Measurements from ENCODE around the gene SURF2. TPM values are rescaled to one million over a fixed set of nuclear protein-coding genes. Genes with fewer than 3 reads are reported as not detected.

The SURF2 gene
- total RNA-seq, 1 donor from 2014 or later = 9.0 TPM

DNA sequence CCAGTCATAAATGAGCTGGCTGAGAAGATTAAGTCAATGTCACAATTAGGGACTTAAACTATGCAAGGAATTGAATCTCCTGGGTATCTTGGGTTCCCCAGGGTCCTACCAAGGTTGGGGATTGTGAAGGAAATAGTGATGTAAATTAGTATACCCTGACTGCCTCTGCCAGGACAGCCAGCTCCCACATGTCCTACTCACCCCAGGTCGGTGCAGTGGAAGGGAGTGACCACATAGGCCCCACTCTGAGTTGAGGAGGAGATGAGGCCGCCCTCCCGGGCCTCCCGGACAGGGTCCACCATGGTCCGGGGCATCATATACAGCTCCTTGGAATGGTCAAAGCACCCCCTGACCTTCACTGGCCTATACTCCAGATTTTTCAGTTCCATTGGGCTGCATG is 2.8 kb upstream of the SURF2 start:
- ATAC-seq (no peak), DNase-seq (ENCODE audit: low spot score) (no peak)

DNA sequence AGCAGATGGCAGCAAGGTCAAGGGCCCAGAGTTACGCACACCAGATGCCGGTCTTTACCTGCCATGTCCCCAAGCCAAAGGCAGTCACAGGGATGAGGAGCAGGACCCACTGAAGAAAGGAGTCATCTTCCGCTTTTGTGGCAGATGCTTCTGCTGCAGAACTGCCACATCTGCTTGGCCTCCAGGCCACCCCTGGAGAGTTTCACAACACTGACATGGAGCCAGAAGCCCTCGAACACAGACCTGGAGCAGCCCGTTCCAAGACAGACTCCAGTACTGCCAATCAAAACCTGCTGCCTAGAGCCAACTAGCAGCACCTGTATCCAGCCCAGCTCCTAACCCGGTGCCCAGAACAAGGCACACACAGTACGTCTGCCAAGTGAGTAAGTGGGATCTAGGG is 1.6 kb upstream of the SURF2 start:
- ATAC-seq (peak; percentile 39), DNase-seq (ENCODE audit: low spot score) (no peak)

DNA sequence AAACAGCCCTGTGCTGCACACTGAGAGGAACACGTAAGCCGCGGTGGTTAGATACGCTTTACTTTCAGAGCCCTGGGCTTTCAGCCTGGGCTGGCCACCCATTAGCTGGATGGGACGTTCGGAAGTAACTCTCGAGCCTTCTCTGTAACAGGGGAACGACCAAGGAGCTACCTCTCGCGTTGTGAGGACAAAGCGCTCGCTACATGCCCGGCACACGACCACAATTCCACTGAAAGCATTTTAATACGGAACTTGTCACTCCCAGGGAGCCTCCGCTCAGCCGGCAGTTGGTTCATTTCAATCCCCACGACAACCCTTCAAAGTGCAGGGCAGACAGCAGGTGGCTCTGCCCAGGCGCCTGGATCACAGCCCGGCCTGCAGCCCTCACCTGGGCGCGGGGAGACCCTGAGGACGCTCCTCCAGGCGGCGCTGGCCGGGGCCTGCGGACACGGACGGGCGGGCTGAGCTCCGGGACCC is 431 bp upstream of the SURF2 start:
- ATAC-seq = peak; percentile 14

DNA sequence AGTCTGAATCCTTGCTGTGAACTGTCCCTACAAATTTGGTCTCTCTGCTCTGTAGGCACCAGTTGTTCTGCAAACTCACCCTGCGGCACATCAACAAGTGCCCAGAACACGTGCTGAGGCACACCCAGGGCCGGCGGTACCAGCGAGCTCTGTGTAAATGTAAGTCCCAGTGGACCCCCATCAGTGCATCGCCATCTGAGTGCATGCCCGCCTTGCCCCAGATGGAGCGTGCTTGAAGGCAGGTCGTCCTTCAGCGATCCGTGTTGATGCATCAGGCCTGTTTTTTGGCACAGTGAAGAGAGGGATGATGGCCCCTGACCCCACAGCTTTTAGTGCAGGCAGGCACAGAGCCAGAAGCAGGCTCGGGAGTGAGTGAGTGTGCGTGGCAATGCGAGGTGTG is 1.3 kb downstream of the SURF2 start:
- no peak for DNase-seq (ENCODE audit: low spot score)
- ATAC-seq = no peak

More for the DNA sequence above, 431 bp upstream of the SURF2 start:
- DNase-seq (ENCODE audit: low spot score) = no peak

DNA sequence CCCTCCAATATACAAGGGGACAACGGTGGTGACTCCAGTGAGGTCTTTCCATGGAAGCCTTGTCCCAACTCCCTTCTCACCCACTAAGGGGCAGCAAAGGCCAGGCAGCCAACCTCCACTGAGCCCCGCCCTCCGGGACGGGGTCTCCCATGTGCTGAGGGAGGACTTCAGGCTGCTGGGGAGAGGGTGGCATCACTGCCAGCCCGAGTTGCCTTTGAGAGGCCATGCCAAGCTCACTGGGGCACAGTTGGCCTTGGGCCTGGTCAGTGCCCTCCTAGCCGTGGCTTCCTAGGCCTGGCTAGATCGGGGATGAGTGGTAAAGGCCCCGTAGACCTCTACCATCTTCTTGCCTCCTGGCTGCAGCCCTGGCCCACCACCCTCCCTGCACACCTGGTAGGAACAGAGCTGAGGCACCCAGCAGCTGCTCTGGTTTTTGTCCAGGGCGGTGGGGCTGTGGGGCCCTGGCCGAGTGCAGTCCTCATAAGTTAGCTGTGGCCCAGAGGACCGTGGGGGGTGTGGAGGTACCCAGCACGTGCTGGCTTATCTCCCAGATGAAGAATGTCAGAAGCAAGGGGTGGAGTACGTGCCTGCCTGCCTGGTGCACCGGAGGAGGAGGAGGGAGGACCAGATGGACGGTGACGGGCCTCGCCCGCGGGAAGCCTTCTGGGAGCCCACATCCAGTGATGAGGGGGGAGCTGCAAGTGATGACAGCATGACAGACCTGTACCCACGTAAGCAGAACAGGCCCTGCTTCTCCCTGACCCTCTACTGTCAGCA is 3.2 kb downstream of the SURF2 start:
- peak; percentile 21 for ATAC-seq

DNA sequence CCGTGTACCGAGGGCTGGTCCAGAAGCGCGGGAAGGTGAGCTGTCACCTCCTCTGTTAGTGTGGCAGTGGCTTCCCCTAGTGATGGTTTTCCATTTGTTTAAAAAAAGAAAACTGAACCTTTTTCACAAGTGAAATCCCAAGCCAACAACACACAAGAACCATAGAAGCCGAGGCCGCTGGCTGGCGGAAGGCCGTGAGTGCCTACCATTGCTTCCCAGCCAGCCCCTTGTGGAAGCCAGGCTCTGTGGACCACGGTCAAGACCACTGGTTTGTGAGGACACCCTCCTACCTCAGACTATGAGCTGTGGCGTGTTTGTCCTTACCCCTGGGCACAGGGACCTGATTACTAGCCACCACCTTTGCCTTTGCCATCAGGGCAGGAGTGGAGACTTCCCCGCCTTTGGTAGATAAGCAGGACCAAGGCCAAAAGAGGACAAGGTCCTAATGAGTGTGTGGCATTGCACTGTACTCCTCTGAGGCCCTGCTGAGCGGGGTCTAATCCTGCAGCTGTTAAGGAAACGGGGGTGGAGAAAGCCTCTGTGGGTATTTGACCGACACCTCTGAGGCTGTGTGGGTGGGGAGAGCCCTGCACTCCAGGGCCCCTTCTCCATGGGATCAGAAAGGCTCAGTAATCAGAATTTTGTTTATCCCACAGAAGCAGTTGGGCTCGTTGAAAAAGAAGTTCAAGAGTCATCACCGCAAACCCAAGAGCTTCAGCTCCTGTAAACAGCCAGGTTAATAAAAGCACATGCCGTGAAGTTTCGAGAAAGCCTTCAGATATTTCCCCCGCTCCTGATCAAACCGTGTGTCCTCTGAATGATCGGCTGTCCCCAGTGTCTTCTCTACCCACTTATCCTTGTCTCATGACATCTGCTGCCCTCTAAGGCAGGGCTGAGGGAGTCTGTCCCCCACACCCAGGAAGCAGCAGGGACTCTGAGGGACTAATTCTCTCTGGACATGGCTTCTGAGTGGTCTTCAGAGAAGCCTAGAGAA is 4.3 kb downstream of the SURF2 start:
- DNase-seq (ENCODE audit: low spot score) (no peak), ATAC-seq (peak; percentile 25)

More for the DNA sequence above, 3.2 kb downstream of the SURF2 start:
- DNase-seq (ENCODE audit: low spot score) = no peak

DNA sequence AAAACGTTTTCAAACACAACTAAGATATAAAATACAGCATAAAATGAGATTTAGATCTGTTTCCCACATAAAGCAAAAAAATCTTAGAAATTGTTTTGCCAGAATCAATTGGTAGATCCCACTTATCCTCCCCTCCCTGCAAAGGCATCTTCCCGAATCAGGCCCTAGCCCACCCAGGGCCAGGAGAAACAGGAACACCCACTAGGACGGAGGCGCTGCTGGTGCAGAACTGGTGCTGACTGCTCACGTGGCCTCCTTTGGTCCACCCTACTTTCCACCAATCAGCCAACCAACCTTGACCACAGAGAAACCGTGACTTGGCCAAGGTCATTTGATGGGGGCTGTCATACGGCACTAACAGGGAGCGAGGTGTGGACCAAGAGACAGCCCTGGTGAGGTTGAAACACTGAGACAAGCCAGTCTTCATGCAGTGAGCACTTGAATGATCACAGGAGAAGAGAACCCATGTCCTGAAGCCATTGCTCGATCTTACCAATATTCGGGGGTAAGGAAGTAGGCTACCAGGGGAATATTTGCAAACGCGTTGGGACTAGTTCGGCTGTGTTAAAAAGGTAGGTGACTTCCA is 5.2 kb downstream of the SURF2 start:
- DNase-seq (ENCODE audit: low spot score) (no peak), ATAC-seq (no peak)

DNA sequence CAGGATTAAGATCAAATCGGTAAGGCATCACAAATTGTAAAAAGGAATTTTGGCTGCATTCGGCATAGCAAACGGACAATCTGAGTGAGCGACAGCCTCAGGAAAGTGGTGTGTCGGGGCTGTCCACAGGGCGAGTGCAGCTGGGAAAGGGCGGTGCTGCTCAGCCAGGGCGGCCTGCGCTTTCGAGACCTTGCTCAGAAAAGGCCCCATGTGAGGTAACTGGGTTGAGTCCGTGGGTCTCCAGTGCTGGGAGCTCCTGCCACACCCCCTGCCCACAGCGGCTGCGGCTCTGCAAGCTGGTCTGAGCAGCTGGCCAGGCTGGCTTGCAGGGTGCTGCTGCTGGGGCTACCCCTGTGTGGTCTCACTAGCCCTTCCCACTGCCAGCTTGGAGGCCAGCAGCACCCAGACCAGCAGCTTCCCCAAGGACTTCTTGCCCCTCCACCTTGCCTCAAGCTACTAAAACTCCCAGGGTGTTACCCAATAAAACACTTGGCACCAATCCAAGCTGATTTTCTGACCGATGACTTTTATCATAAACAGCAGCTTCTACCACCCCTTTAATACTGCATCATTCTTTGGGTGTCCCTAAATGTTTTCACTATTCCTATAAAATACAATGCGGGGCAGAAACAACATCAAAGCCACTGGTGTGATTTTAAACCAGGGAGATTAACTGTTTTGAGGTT is 6.2 kb downstream of the SURF2 start:
- DNase-seq (ENCODE audit: low spot score) (no peak), ATAC-seq (no peak)

DNA sequence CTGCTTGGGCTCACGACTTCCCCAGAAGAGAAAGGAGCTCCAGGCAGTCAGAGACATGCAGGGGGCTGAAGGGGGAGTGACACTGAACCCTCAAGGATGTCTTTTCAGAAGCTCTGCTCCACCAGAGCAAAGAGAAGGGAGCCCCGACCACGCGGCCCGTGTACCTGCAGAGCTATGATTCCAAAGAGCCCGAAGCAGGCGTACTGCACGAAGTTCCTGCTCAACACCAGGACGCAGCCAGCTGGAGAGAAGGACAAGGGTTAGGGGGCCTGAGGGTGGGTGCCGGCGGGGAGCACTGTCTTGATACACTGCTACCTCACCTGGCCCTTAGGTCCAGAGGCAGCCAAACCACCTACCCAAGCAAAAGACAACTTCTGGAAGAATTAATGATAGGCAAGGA is 10.1 kb downstream of the SURF2 start:
- no peak for ATAC-seq
- no peak for DNase-seq (ENCODE audit: low spot score)

DNA sequence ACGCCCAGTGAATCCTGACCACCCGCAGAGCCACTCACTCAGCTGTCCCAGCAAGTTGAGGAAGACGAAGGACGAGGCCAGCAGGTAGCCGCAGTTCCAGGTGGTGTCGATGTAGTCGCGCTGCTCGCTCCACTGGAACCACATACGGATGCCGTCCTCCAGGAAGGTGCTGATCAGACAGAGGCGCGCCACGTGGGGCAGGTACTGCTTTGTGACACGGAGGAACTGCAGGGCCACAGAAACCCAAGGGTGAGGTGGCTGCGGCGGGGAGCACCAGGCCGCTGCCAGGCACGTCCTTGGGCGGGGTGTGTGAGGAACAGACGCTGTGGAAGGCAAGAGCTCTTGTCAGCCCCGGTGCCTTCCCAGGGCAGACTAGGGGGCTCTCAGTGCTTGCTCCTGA is 10.9 kb downstream of the SURF2 start:
- ATAC-seq (no peak), DNase-seq (ENCODE audit: low spot score) (no peak)

DNA sequence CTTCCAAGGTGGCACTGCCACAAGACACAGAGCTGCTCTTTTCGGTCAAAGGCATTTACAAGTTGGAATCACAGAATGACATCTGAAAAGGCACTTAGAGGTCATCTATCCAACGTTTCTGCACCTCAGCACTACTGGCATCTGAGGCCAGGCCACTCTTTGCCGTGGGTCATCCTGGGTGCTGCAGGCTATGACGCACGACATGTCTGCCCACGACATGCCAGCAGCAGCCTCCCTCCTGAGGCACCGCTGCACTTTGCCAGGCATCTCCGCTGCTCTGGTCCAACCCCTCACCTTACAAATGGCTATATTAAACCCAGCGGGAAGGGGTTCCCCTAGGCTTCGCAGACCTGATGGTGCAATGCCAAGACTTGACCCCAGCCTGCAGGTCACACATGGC is 11.4 kb downstream of the SURF2 start:
- no peak for ATAC-seq

DNA sequence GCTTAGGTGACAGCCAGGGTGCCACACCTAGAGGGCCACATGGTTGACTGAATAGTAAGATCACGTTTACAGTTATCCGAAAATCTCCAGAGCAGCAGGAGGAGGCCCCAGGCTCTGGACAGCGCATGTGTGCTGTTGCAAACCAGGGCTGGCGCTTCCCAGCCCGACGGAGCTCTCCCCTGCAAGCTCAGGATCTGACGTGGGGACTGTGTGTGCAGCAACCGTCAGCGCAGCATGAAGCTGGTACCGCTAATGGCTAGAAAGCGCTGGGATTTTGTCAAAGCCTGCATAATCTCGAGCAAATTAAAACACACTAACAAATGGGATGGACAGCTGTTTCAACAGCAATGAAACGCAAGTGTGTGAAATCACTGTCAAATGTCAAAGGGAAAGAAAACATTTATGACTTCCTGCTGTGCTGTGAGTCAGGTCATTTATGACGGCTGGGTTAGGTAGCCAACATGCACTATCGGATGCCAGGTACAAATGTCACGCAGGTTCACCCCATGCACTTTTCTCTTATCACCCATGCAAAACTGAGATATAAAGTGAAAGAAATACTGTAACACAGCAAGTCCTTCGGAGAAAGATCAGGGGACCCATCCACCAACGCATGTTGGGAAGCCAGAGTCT is 12.0 kb downstream of the SURF2 start:
- ATAC-seq (peak; percentile 37), DNase-seq (ENCODE audit: low spot score) (no peak)

More for the DNA sequence above, 11.4 kb downstream of the SURF2 start:
- no peak for DNase-seq (ENCODE audit: low spot score)

DNA sequence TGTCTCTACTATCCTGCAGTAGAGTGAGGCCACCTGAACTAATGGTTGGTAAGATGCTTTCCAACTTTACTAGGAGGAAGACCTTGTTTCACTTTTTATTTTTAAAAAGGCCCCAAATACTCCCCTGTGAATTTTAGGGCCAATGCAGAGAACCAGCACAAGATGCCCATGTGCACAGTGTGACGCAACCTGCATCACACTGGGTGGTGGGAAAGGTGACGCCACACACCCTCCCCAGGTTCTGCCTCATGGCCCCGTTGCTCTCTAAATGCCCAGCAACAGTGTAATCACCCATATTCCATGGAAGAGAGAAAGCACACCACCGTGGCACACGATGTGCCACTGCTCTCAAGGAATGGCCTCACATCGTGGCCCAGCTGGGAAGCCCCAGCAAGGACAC is 13.1 kb downstream of the SURF2 start:
- ATAC-seq (no peak), DNase-seq (ENCODE audit: low spot score) (no peak)

DNA sequence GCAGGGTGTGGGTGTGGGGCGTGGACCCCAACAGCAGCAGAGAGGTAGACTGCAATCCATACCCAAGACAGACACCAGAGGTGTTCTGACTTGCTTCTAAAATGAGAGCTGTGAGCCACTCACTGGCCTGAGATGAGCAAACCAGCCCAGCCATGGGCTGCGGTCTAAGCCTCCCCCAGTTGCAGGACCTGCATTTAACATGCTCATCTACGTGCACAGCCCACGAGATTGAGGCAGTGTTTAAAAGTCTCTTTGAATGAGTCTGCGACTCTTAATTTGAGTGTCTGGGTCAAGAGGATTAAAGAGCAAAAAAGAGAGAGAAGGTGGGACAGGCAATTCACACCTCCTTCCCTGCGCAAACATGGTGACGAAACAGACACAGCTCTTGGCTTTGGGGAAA is 13.6 kb downstream of the SURF2 start:
- ATAC-seq (no peak), DNase-seq (ENCODE audit: low spot score) (no peak)

DNA sequence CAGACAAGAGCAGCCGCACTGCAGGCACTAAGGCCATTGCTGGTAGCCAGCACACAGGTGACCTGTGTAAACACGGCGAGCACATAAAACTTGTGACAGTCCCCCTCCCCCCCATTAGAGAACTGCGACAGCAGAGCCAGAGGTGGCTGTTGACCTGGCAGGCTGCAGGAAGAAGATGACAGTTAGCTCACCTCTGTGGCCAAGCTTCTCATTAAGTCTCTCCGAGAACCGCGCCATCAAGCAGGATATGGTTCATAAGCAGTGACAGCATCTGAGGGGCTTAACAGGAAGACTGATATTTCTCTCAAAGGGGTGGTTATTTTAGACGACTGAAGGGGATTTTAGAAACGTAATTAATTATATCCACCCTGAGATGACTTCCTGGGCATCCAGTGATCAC is 14.3 kb downstream of the SURF2 start:
- peak; percentile 81 for DNase-seq (ENCODE audit: low spot score)
- ATAC-seq = peak; percentile 73

DNA sequence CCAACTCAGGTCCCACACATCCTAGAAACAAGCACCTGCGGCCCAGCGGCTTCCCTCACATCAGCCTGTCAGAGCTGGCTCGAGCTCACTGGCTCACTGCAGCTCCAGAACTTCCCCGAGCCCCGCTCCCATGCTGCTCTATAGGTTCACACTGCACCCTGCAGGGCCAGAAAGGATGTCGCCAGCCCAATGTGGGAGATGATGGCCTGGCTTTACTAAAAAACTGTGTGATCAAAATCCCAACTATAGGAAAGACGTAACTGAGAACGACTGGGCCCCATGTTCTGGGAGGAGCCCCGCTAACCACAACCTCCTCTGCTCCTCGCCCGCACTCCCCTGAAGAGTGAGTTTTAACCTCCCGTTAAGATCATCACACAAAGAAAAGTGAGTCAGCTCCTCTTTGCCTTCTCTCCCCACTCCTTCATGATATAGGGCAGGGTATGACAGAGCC is 14.9 kb downstream of the SURF2 start:
- ATAC-seq (no peak), DNase-seq (ENCODE audit: low spot score) (no peak)

DNA sequence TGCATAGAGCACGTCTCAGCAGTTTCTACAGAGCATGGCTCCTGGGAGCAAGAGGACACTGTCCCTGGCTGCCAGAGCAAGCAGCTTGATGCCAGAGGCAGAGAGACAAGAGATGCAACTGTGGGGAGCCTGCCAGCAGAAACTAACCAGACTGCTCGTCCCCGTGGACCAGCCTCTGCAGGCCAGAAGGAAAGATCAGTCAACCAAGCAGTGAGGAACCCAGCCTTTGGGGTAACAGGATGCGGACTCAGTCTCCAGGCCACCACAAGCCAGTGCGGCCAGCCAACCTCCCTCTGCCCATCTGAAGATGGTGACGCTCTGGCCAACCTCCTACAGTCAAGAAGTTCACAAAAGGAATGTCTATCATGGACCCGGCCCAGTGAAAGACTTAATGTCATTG is 15.8 kb downstream of the SURF2 start:
- peak; percentile 29 for ATAC-seq

DNA sequence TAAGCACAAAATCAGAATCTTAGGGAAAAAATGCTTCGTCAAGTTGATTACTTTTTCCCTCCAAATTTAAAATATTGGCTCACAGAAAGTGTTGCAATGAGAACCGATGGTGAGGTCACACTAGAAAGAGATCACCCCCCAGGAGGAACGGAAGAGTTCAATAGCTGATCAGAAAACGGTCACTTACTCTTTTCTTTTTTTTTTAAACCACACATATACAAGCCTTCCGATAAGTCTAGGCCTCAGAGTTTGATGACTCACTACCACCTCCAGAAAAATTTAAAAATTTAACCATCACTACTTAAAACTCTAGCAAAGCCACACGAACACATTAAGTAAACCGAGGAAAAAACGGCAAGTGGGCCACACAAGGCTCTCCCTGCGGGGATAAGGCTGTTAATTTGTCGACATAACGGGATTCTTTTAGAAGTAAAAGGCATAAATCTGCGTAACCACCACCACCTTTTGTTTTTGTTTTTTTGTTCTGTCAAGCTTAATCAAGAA is 18.3 kb downstream of the SURF2 start:
- no peak for ATAC-seq

More for the DNA sequence above, 15.8 kb downstream of the SURF2 start:
- DNase-seq (ENCODE audit: low spot score) = peak; percentile 77

DNA sequence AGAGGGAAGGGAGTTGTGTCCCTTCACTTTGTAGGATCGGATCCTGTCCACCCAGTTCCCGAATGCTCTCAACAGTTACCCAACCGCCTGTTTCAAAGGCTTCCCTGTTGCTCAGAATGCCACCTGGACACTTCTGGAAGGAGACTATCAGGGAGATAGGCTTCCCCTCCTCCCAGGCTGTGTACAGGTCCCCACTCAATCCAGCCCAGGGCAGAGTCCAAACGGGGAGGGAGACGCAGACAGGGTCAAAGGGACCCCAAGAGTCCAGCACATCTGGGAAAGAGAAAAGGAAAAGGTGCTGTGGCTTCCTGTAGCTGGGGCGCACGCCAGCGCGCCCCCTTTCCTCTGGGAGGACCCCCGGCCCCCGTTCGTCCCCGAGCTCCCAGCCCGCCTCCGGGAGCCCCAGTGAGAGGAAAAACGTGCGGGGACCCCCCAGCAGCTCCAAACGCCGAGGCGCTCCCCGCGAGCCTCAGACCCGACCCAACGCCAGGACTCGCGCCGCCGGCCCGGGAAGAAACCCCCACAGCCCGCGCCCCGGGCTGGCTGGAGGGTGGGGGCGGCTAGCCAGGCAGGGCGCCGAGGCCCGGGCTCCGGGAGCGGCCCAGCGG is 18.9 kb downstream of the SURF2 start:
- ATAC-seq = peak; percentile 53
- DNase-seq (ENCODE audit: low spot score) = peak; percentile 77

More for the DNA sequence above, 18.3 kb downstream of the SURF2 start:
- DNase-seq (ENCODE audit: low spot score) = no peak

Measured in left lobe of liver (tissue), 2 donors.